K562 (cell line): ENCODE data around the gene SIT1.

Experiments
- SAFB2 ChIP-seq: fragments of 200-400 bp; formaldehyde crosslinking; IDR thresholded peaks from 2 replicates; pipeline ENCODE4 v1.6.1; 2018; ENCODE audit warnings: borderline replicate concordance, low read length, low read depth, moderate library complexity; ENCODE audit not compliant: severe bottlenecking
- TF ChIP-seq, protein P1 (sequence below), 2 experiments: fragments of 450-650 bp in 1 of 2; sonication (generic) in 1 of 2; formaldehyde crosslinking in 1 of 2; IDR thresholded peaks in 1 of 2; conservative IDR thresholded peaks in 1 of 2; 2 replicates each; pipeline versions ENCODE4 v1.6.1 to v1.8.1; 2016 to 2023; ENCODE audit warnings: mild to moderate bottlenecking in 2 of 2, moderate library complexity in 2 of 2, inconsistent platforms in 1 of 2, missing genetic modification reagents in 1 of 2

DNA sequence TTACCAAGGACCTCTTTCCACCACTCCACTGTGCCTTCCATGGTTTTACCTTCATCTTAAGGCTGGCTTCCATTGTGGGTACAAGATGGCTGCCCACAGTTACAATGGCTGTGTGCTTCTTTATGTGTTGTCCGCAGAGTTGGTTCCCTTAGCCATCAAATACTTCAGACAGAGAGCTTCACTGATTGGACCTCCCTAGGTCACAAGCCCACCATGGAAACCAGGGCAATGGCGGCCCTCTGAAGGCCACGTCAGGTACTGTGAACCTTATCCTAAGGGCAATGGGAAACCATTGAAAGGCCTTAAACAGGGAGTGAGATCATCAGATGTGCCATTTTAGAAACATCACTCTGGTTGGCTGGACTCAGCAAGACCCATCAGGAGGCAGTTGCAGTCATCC lies 17.2 kb upstream of the SIT1 start:
- TF ChIP-seq, protein P1, sequence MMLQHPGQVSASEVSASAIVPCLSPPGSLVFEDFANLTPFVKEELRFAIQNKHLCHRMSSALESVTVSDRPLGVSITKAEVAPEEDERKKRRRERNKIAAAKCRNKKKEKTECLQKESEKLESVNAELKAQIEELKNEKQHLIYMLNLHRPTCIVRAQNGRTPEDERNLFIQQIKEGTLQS (IDR thresholded peaks at IDR 0.05) = no peak
- TF ChIP-seq, protein P1 (CRISPR knock-in tag; conservative IDR thresholded peaks at IDR 0.05) = no peak
- TF ChIP-seq SAFB2 = no peak
